Vagina (tissue), 2 donors: ENCODE results near the gene ZNF180. TPM values are rescaled to one million over a fixed set of nuclear protein-coding genes. Genes with fewer than 3 reads are reported as not detected.

Experiments
- DNase-seq, 2 donors: peaks; one replicate each; pipeline ENCODE4 v3.0.0-alpha.2; 2017; ENCODE audit errors: extremely low spot score in 2 of 2
- H3K27ac ChIP-seq: fragments of 200-600 bp; sonication (generic); one replicate; pipeline ENCODE4 v1.5.1; 2019
- H3K27me3 ChIP-seq: fragments of 200-600 bp; sonication (generic); one replicate; pipeline ENCODE4 v1.5.1; 2019
- H3K36me3 ChIP-seq, 2 donors: fragments of 200-600 bp; sonication (generic); one replicate each; pipeline ENCODE4 v1.5.1; 2017 to 2019
- H3K4me1 ChIP-seq: fragments of 200-600 bp; sonication (generic); one replicate; pipeline ENCODE4 v1.5.1; 2019
- H3K4me3 ChIP-seq, 2 donors: fragments of 200-600 bp; sonication (generic); 1 replicate in 1 of 2; 2 replicates in 1 of 2; pipeline ENCODE4 v1.5.1; 2016 to 2019
- H3K9me3 ChIP-seq: fragments of 200-600 bp; sonication (generic); one replicate; pipeline ENCODE4 v1.5.1; 2019
- CTCF ChIP-seq, 3 experiments: fragments of 450-650 bp in 2 of 3; fragments of 200-600 bp in 1 of 3; sonication (generic) in 1 of 3; IDR thresholded peaks; one replicate each; pipeline ENCODE4 v1.5.1; 2017 to 2019; ENCODE audit warnings: antibody characterized with exemption in 3 of 3, mild to moderate bottlenecking in 2 of 3, moderate library complexity in 2 of 3
- POLR2A ChIP-seq, 2 donors: fragments of 450-650 bp; IDR thresholded peaks; one replicate each; pipeline ENCODE4 v1.6.1; 2017; ENCODE audit warnings: antibody characterized with exemption in 2 of 2, mild to moderate bottlenecking in 2 of 2, moderate library complexity in 2 of 2
- POLR2AphosphoS5 ChIP-seq, 2 donors: sonication (generic); formaldehyde crosslinking; IDR thresholded peaks; one replicate each; pipeline ENCODE4 v1.9.0; 2017; ENCODE audit warnings: antibody characterized with exemption in 2 of 2, mild to moderate bottlenecking in 2 of 2, low read depth in 1 of 2; ENCODE audit not compliant: insufficient read depth in 1 of 2
- intact Hi-C: fragments of 100-400 bp; cut with DNase I; formaldehyde crosslinking; loops from one replicate; pipeline ENCODE4 v1.15.1; 2023
- total RNA-seq: library from RNA; depleted of rRNA; stranded (reverse); fragments of >200 nt; gene quantifications from one replicate; pipeline ENCODE4 v1.2.3, GENCODE V29; 2016

ZNF180 gene
- total RNA-seq, result 6.4 TPM

DNA sequence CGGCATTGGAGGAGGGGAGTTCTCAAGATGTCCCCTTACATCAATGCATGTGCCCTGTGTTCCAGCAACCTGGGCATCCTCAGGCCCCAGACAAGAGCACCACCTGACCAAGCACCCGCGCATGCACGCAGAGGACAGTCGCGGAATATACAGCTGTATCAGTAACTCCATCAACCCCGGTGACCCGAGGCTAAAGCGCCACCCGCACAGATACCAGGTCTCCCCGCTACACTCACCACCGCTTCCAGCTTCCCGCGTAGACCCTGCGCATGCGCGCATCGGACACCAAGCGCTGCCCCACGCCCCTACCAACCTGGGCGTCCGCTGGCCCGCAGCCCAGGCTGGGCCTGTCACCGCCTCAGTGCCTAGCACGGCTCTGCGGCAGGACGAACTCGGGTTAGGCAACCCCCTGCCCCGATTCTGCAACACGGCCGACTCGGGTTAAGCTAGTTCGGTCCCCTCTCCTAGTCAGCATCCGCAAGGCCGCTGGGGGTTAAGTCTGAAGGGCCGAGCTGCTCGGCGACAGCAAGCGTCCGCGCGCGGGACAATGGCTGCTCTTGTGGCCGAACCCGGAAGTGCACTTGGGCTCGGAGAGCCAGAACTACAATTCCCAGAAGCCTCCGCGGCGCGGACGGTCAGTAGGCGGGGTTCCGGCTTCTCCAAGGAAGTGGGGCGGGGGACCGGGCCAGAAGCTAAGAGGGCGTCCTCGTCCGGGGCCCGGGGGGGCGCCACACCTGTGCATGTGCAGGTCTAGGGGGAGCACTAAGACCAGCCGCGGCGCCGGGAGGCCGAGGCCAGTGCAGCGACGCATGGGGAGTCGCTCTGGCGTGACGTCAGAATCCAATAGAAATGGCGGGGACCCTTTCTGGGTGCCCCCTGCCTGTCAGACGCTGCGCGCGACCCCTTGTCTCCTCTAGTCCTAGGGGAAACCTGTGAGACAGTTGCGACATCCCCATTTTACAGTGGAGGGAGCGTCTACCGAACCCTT is at the start of gene ZNF180:
Gene ZNF180 (minus strand): TSS at position 561 of the 988 bp plus-strand sequence. CDS start 3,188 bp downstream, outside the sequence.
- H3K27me3 ChIP-seq, result no peaks in the 10 kb centered on the region
- H3K4me3 ChIP-seq, result peak within 1 kb of the TSS; percentile 63 to 90
- peaks cover 13% of the 10 kb centered on the region for H3K4me1 ChIP-seq
- H3K36me3 ChIP-seq, result peaks cover 0 to 30% of the 10 kb centered on the region in 2 donors
- peaks cover 31% of the 10 kb centered on the region for H3K9me3 ChIP-seq
- peak in 1 of 2 donors; percentile 91 for DNase-seq
- peak; percentile 94 to 95 for TF ChIP-seq POLR2AphosphoS5 (IDR thresholded peaks at IDR 0.05; ENCODE audit: insufficient read depth in 1 of 2, low read depth in 1 of 2)
- peak in 1 of 2 donors; percentile 75 for TF ChIP-seq POLR2A (IDR thresholded peaks at IDR 0.05)
- TF ChIP-seq CTCF (IDR thresholded peaks at IDR 0.05), result peak in 1 of 3 experiments; percentile 58
- H3K27ac ChIP-seq, result peak within 1 kb of the TSS; percentile 77
- intact Hi-C loops, result no loop called here

DNA sequence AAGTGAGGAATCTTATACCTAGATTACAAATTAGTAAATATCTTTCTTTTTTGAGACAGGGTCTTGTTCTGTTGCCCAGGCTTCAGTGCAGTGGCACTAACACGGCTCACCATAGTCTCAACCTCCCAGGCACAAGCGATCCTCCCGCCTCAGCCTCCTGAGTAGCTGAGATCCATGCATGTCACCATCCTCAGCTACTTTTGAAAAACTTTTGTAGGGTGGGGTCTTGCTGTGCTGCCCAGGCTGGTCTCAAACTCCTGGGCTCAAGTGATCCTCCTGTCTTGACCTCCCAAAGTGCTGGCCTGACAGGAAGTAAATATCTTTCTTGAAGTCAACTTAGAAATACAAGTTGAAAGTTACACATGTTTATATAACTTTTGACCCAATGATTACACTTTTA is 49.2 kb upstream of the ZNF180 start:
- TF ChIP-seq CTCF (IDR thresholded peaks at IDR 0.05) (no peak), POLR2A (IDR thresholded peaks at IDR 0.05) (no peak), POLR2AphosphoS5 (IDR thresholded peaks at IDR 0.05; ENCODE audit: insufficient read depth in 1 of 2, low read depth in 1 of 2) (no peak)
- intact Hi-C loops, result no loop called here
- H3K36me3 ChIP-seq, result no peaks in the 10 kb centered on the region

DNA sequence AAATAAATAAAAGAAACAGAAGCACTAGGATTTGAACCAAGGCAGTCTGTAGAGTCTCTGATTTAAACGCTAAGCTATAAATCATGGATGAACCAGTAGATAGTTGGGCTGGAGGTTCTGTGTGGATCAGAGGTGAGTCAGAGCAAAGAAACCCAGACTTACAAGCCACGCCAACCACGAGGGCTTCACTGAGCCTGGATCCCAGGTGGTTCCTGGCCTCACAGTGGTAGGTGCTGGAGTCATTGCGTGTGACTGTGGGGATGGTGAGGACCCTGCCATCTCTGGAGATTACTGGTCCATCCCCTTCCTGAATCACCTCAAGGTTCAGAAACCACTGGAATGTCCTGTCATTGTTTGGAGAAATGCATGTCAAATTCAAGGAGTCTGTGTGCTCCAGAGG is 48.4 kb upstream of the ZNF180 start:
- Histone ChIP-seq H3K4me1 (no peaks in the 10 kb centered on the region), H3K4me3 (no peak overlapping the region), H3K36me3 (no peaks in the 10 kb centered on the region), H3K9me3 (no peaks in the 10 kb centered on the region), H3K27me3 (no peaks in the 10 kb centered on the region), H3K27ac (no peak overlapping the region)
- no peak for TF ChIP-seq CTCF (IDR thresholded peaks at IDR 0.05)
- TF ChIP-seq POLR2AphosphoS5 (IDR thresholded peaks at IDR 0.05; ENCODE audit: insufficient read depth in 1 of 2, low read depth in 1 of 2), result no peak
- no peak for TF ChIP-seq POLR2A (IDR thresholded peaks at IDR 0.05)
- no peak for DNase-seq
- intact Hi-C loops, result no loop called here

More for the DNA sequence above, 49.2 kb upstream of the ZNF180 start:
- H3K9me3 ChIP-seq, result no peaks in the 10 kb centered on the region
- H3K27ac ChIP-seq, result no peak overlapping the region
- no peak overlapping the region for H3K4me3 ChIP-seq
- H3K27me3 ChIP-seq, result no peaks in the 10 kb centered on the region
- no peaks in the 10 kb centered on the region for H3K4me1 ChIP-seq
- no peak for DNase-seq

DNA sequence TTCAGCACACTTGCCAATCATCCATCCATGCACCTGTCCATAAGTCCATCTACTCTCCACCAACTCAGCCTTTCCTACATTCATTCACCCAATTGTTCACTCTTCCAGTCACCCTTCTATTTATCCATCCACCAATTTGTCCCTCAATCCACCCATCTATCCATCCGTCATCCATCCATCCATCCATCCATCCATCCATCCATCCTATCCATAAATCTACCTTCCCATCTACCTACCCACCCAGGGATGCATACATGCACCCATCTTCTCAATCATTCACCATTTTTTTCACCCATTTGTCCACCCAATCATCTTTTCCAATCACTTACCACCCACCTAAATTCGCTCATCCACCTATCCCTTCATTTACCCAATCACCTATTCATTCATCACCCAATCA is 43.7 kb upstream of the ZNF180 start:
- H3K27ac ChIP-seq, result no peak overlapping the region
- no peaks in the 10 kb centered on the region for H3K27me3 ChIP-seq
- no peak for TF ChIP-seq CTCF (IDR thresholded peaks at IDR 0.05)
- no peak for TF ChIP-seq POLR2AphosphoS5 (IDR thresholded peaks at IDR 0.05; ENCODE audit: insufficient read depth in 1 of 2, low read depth in 1 of 2)
- TF ChIP-seq POLR2A (IDR thresholded peaks at IDR 0.05), result no peak
- no peaks in the 10 kb centered on the region for H3K9me3 ChIP-seq
- H3K4me3 ChIP-seq, result no peak overlapping the region
- intact Hi-C loops, result no loop called here
- no peak for DNase-seq
- H3K36me3 ChIP-seq, result no peaks in the 10 kb centered on the region
- no peaks in the 10 kb centered on the region for H3K4me1 ChIP-seq

DNA sequence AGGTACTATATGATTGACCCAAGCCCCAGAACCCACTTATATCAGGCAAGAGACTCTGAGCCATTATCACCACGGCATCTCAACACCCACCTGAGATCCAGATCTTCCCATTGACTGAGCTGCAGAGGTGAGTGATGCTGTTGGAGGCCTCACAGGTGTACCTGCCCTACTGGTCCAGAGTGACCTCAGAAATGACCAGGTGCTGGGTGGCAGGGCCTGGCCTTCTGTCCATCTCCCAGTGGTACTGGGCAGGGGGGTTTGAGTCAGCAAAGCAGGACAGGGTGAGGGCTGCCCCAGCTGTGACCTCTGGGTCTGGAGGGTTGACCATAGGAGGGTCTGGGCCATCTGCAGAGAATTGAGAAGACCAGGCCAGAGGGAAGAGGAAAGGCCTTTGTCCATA is 42.3 kb upstream of the ZNF180 start:
- Histone ChIP-seq H3K4me1 (no peaks in the 10 kb centered on the region), H3K4me3 (no peak overlapping the region), H3K27ac (no peak overlapping the region), H3K27me3 (no peaks in the 10 kb centered on the region), H3K36me3 (no peaks in the 10 kb centered on the region), H3K9me3 (no peaks in the 10 kb centered on the region)
- DNase-seq, result no peak
- intact Hi-C loops, result no loop called here
- TF ChIP-seq POLR2AphosphoS5 (IDR thresholded peaks at IDR 0.05; ENCODE audit: insufficient read depth in 1 of 2, low read depth in 1 of 2) (no peak), POLR2A (IDR thresholded peaks at IDR 0.05) (no peak), CTCF (IDR thresholded peaks at IDR 0.05) (no peak)
